Adrenal gland (tissue), 12 donors: ENCODE data around the gene HSF4. TPM values are rescaled to one million over a fixed set of nuclear protein-coding genes. Genes with fewer than 3 reads are reported as not detected.

Experiments used
- DNase-seq, 7 donors: peaks; one replicate each; pipeline ENCODE4 v3.0.0-alpha.2; 2019 to 2020
- H3K27ac ChIP-seq, 5 donors: fragments of 200-600 bp; sonication (generic) in 4 of 5; 1 replicate in 3 of 5; 2 replicates in 2 of 5; pipeline versions ENCODE4 v1.5.1 to v1.8.0; 2016 to 2020; ENCODE audit warnings: mild to moderate bottlenecking in 1 of 5
- H3K27me3 ChIP-seq: fragments of 200-600 bp; 2 replicates; pipeline ENCODE4 v1.8.0; 2021
- H3K36me3 ChIP-seq, 2 donors: fragments of 200-600 bp; replicated peaks in 1 of 2; 1 replicate in 1 of 2; 2 replicates in 1 of 2; pipeline versions ENCODE4 v1.5.1 to v1.8.0; 2018 to 2022
- H3K4me1 ChIP-seq, 2 donors: fragments of 200-600 bp; replicated peaks in 1 of 2; 1 replicate in 1 of 2; 2 replicates in 1 of 2; pipeline versions ENCODE4 v1.5.1 to v1.8.0; 2018 to 2021
- H3K4me3 ChIP-seq, 4 donors: fragments of 200-600 bp; sonication (generic) in 3 of 4; one replicate each; pipeline ENCODE4 v1.5.1; 2016 to 2018
- H3K9me3 ChIP-seq, 3 donors: fragments of 200-600 bp; sonication (generic) in 1 of 3; replicated peaks in 1 of 3; 1 replicate in 2 of 3; 2 replicates in 1 of 3; pipeline versions ENCODE4 v1.5.1 to v1.8.0; 2016 to 2021
- POLR2A ChIP-seq, 2 donors: fragments of 450-650 bp; IDR thresholded peaks; one replicate each; pipeline ENCODE4 v1.6.1; 2017; ENCODE audit warnings: antibody characterized with exemption in 2 of 2, mild to moderate bottlenecking in 2 of 2, moderate library complexity in 1 of 2
- WGBS, 4 donors: extraction: QIAGEN DNeasy Blood & Tissue Kit in 2 of 4; methylation state at CpG; one replicate each; pipeline versions ENCODE4 v1.1.5 to v1.1.7; 2013 to 2017; 5-methylcytosine and 5-hydroxymethylcytosine counted together
- intact Hi-C, 2 donors: fragments of 100-400 bp; cut with DNase I; formaldehyde crosslinking; loops; one replicate each; pipeline versions ENCODE4 v1.14.1 to v1.15.0; 2022 to 2023
- polyA plus RNA-seq, 3 donors: library from polyadenylated mRNA; stranded (reverse); fragments of 200-250 nt in 2 of 3; fragments of 350-450 nt in 1 of 3; fragmentation: Illumina TruSeq in 1 of 3; extraction: RNeasy Lipid Tissue Mini Kit (QIAGEN cat#74804) in 1 of 3; gene quantifications; one replicate each; pipeline ENCODE4 v1.2.3, GENCODE V29; 2013 to 2014
- total RNA-seq, 9 donors: library from RNA; depleted of rRNA in 4 of 9; stranded (reverse); fragments of >200 nt in 4 of 9; fragments of 120-200 nt in 1 of 9; fragmentation: NEBNext Ultra II Directional in 1 of 9; extraction: Animal tissue kit (Norgen Biotek cat#: 25700) in 1 of 9; gene quantifications; one replicate each; pipeline versions ENCODE4 v1.1.0 to v1.2.4, GENCODE V29; 2013 to 2023
- TF ChIP-seq, protein P1 (sequence below), 6 experiments: fragments of 450-650 bp in 4 of 6; fragments of 200-600 bp in 2 of 6; sonication (generic) in 1 of 6; IDR thresholded peaks; 1 replicate in 5 of 6; 2 replicates in 1 of 6; pipeline versions ENCODE4 v1.5.1 to v1.8.0; 2016 to 2021; ENCODE audit warnings: antibody characterized with exemption in 6 of 6, mild to moderate bottlenecking in 2 of 6, moderate library complexity in 1 of 6
- donor health status: healthy with polysubstance abuse.
- donor health status: Bipolar disorder and iron deficiency.
- donor health status: DM: yes; HTN: yes; CAD: no.
- donor health status: DM: no; HTN: no; CAD: no.
- donor health status: DM: no; HTN: no; CAD: no.
- donor health status: DM: yes; HTN: yes; CAD: no.

HSF4 gene
- total and polyA plus RNA-seq, 12 donors: 5.9 to 700 (median 49.4) TPM

DNA sequence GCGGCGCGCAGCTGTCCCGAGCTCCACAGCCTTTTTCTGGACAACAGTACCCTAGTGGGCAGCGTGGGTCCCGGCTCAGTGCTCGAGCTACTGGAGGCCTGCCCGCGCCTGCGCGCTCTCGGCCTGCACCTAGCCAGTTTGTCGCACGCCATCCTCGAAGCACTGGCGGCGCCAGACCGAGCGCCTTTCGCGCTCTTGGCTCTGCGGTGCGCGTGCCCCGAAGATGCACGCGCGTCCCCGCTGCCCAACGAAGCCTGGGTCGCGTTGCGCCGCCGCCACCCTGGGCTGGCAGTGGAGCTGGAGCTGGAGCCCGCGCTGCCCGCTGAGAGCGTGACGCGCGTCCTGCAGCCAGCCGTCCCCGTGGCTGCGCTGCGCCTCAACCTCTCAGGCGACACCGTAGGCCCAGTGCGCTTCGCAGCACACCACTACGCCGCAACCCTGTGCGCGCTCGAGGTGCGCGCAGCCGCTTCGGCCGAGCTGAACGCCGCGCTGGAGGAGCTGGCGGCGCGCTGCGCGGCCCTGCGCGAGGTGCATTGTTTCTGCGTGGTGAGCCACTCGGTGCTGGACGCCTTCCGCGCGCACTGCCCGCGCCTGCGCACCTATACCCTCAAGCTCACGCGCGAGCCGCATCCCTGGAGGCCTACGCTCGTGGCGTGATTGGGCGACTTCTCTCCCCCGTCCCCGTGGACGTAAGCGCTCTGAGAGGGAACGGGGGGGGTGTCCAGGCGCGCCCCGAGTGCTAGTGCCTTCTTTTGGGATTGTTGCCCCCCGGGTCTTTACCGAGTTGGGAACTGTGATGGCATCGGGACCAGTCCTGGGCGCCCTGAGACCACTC, 1.2 kb upstream of the HSF4 start:
- peak overlapping the region in 1 of 4 donors; percentile 49 for H3K4me3 ChIP-seq
- H3K4me1 ChIP-seq: peaks cover 39 to 54% of the 10 kb centered on the region in 2 donors
- H3K27me3 ChIP-seq: no peaks in the 10 kb centered on the region
- intact Hi-C loops: no loop called here
- peak in 5 of 7 donors; percentile 34 to 91 (median 60) for DNase-seq
- no peaks in the 10 kb centered on the region for H3K36me3 ChIP-seq
- WGBS, 4 donors: 34 to 61% (median 37%) methylated on average over 31 to 99 of the region's 99 CpGs
- peak; percentile 22 to 25 for TF ChIP-seq POLR2A (IDR thresholded peaks at IDR 0.05)
- TF ChIP-seq, protein P1, sequence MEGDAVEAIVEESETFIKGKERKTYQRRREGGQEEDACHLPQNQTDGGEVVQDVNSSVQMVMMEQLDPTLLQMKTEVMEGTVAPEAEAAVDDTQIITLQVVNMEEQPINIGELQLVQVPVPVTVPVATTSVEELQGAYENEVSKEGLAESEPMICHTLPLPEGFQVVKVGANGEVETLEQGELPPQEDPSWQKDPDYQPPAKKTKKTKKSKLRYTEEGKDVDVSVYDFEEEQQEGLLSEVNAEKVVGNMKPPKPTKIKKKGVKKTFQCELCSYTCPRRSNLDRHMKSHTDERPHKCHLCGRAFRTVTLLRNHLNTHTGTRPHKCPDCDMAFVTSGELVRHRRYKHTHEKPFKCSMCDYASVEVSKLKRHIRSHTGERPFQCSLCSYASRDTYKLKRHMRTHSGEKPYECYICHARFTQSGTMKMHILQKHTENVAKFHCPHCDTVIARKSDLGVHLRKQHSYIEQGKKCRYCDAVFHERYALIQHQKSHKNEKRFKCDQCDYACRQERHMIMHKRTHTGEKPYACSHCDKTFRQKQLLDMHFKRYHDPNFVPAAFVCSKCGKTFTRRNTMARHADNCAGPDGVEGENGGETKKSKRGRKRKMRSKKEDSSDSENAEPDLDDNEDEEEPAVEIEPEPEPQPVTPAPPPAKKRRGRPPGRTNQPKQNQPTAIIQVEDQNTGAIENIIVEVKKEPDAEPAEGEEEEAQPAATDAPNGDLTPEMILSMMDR (IDR thresholded peaks at IDR 0.05): peak in 1 of 6 experiments; percentile 13
- peak overlapping the region in 3 of 5 donors; percentile 13 to 81 (median 72) for H3K27ac ChIP-seq
- H3K9me3 ChIP-seq: no peaks in the 10 kb centered on the region

DNA sequence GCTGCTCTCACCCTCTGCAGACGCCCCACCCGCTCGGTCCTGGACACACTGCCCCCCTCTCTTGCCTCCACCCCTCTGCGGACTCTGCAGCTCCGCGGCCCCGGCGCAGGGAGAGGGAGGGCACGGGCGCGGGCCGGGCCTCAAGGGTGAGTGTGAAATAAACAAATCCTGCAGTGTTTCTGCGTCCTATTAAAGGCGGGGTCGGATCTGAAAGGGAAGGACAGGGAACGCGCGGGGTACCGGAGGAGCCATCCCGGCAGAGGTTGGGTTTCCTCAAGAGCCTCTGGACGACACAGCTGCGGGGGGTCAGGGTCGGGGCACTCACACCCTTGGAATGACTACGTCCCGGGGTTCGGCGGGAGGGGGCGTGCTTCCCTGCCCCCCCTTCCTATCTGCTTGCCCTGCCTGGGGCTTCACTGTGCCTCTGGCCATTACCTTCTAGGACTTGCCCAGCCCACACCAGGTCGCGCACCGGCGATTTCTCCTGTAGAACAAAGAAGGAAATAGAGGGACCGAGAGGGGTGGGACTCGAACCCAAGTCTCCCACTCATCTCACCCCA, 466 bp upstream of the HSF4 start:
- Histone ChIP-seq H3K4me1 (peaks cover 36 to 52% of the 10 kb centered on the region in 2 donors), H3K9me3 (no peaks in the 10 kb centered on the region), H3K27ac (peak overlapping the region in 3 of 5 donors; percentile 13 to 81 (median 72)), H3K36me3 (no peaks in the 10 kb centered on the region), H3K4me3 (peak overlapping the region in 1 of 4 donors; percentile 49), H3K27me3 (no peaks in the 10 kb centered on the region)
- DNase-seq: peak in 4 of 7 donors; percentile 33 to 52 (median 43)
- peak in 1 of 2 donors; percentile 3 for TF ChIP-seq POLR2A (IDR thresholded peaks at IDR 0.05)
- TF ChIP-seq, protein P1 (IDR thresholded peaks at IDR 0.05): no peak
- 13 to 35% (median 28%) methylated on average over 5 to 34 of the region's 34 CpGs for WGBS, 4 donors
- intact Hi-C loops: no loop called here

DNA sequence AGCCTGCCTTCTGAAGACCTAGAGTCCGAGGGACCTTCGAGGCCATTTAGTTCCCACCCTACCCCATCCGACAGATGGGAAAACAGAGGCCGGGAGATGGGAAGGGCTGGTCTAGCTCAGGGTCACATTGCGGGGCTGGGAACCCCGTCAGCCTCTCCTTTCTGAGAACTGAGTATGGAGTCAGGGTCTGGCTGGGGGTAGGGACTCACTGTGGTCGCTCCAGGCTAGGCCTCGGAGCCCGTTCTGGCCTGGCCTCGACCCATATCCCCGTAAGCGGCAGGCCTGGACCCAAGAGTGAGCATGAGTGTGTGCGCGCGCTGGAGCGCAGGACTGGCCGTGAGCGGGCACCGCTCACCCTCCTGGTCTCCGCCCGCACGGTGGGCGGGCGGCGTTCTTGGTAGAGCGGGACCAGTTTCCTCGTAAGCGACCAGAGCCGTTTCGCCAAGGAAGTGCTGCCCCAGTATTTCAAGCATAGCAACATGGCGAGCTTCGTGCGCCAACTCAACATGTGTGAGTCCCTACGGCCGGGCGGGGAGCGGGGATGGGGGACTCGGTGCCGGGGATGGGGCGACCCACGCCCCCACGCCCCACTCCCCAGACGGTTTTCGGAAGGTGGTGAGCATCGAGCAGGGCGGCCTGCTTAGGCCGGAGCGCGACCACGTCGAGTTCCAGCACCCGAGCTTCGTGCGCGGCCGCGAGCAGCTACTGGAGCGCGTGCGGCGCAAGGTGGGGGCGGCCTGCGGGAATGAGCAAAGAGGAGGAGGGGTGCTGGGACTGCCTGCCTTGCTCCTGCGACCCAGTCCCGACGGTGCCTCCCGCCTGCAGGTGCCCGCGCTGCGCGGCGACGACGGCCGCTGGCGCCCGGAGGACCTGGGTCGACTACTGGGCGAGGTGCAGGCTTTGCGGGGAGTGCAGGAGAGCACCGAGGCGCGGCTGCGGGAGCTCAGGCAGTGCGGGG, 855 bp downstream of the HSF4 start:
- H3K4me1 ChIP-seq: peaks cover 46 to 62% of the 10 kb centered on the region in 2 donors
- DNase-seq: peak in 1 of 7 donors; percentile 16
- intact Hi-C loops: no loop called here
- H3K27ac ChIP-seq: peak overlapping the region in 2 of 5 donors; percentile 19 to 81
- peak overlapping the region in 1 of 4 donors; percentile 49 for H3K4me3 ChIP-seq
- H3K27me3 ChIP-seq: no peaks in the 10 kb centered on the region
- H3K36me3 ChIP-seq: no peaks in the 10 kb centered on the region
- 45 to 61% (median 49%) methylated on average over 13 to 85 of the region's 85 CpGs for WGBS, 4 donors
- no peaks in the 10 kb centered on the region for H3K9me3 ChIP-seq
- TF ChIP-seq, protein P1 (IDR thresholded peaks at IDR 0.05): no peak
- no peak for TF ChIP-seq POLR2A (IDR thresholded peaks at IDR 0.05)
